Measurements from ENCODE around the gene ZNF213.

The ZNF213 gene

DNA sequence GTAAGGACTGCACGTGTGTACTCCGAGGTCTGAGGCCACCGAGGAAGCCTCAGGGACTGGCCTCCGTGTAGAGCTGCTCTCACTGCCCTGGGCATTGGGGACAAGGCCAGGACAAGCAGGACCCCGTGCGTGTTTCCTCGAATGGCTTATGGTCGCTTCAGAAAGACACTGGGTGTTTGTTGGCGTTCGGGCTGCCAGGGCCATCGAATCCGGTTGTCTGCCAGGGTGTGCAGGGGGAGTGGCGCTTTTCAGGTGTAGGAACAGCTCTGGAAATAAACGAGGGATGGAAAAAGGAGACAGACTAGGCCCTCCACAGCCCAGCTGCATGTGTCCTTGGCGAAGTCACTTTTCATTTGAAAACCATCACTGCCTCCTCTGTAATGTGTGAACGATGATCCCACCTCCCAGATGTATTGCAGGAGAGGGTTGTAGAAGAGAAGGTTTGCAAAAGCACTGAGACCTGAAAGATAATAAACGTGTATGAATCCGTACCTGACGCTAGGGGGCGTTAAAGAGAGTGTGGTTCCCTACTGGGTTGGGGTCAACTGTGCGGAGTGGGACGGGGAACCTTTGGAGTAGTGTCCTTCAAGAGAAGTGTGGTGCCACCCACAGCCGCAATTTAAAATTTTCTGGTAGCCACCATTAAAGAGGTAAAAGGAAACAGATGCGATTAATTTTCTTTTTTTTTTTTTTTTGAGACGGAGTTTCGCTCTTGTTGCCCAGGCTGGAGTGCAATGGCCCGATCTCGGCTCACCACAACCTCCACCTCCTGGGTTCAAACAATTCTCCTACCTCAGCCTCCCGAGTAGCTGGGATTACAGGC, 33.6 kb upstream of the ZNF213 start:
- DNase-seq (ENCODE audit: low spot score), result peak; percentile 66

GRCh38 chr16:3101841-3102470, 32.9 kb upstream of the ZNF213 start:
- DNase-seq (ENCODE audit: low spot score), result peak; percentile 38

DNA sequence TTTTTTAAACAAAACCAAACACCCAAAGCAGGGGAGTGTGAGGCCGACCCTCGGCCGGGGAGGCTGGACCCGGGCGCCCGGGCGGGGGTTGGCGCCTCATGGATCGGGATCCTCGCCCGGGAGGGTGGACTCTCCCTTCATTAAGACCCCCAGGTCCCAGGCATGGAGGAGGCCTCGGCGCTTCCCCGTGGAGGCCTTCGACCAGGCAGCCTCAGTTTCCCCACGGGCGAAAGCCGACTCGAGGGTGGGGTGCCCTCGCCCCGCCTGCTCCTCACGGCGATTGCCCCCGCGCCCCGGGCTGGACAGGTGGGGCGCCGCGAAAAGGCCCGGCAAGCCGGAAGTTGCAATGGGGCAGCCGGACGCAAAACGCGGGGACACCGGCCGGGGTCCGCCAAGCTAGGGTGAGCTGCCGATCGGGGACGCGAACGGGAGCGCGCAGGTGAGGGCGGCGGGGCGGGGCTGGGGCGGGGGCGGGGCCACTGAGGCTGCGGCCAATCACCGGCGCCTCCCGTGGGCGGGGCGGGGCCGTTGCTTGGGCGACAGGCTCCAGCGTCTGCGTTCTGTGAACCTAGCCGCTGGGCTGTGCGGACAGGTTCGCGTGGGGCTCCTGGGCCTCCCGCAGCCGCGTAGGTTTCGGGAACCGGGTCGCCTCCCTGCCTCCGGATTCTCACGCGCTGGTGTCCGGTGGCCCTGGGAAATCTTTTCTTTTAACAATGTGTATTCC, 28.5 kb upstream of the ZNF213 start:
- DNase-seq (ENCODE audit: low spot score), result peak; percentile 88

- no peak for DNase-seq (ENCODE audit: low spot score)
Observed at GRCh38 chr16:3112058-3112880, 22.6 kb upstream of the ZNF213 start, which contains the start of gene ZNF205. TSS of gene ZNF205 (plus strand) at chr16:3112586. CDS start at chr16:3113431, 845 bp downstream.

GRCh38 chr16:3112881-3113574, 21.8 kb upstream of the ZNF213 start:
- no peak for DNase-seq (ENCODE audit: low spot score)

- no peak for DNase-seq (ENCODE audit: low spot score)
Observed at GRCh38 chr16:3113765-3114479, 20.9 kb upstream of the ZNF213 start.

DNA sequence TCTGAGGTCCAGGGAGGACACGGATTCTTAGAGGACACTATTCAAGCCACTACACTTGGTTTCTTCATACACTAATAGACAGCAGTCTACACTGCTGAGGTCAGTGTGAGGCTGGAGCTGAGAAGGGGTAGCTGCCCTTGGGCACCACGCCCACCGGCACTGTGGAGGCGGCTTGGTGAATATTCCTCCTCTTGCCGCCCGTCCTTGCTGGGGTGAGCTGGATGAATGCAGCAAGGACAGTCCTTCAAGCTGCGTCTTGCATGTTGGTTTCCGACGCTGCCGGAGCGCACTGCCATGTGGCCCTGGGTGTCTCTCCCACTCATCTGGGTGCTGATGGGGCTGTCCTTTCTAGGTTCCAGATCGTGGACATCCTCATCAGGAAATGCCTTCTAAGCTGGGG, 19.8 kb upstream of the ZNF213 start:
- DNase-seq (ENCODE audit: low spot score), result no peak

DNA sequence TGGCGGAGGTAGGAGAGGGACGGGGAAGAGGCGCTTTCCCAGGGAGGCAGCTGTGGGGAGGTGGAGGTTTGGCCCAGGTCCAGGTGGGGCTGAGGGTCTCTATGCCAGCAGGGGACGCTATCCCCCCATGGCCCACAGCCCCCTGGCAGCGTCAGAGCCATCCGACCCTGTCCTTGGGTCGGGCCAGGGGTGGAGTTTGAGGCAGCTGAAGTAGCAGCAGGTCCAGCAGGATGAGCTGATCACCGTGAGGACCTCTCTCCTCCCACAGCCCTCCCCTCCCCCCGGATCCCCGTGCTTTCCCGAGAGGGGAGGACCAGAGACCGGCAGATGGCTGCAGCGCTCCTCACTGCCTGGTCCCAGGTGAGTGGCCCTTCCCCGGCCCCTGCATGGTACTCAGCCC, 19.3 kb upstream of the ZNF213 start:
- DNase-seq (ENCODE audit: low spot score), result no peak

GRCh38 chr16:3118204-3118790, 16.5 kb upstream of the ZNF213 start:
- DNase-seq (ENCODE audit: low spot score), result no peak

DNA sequence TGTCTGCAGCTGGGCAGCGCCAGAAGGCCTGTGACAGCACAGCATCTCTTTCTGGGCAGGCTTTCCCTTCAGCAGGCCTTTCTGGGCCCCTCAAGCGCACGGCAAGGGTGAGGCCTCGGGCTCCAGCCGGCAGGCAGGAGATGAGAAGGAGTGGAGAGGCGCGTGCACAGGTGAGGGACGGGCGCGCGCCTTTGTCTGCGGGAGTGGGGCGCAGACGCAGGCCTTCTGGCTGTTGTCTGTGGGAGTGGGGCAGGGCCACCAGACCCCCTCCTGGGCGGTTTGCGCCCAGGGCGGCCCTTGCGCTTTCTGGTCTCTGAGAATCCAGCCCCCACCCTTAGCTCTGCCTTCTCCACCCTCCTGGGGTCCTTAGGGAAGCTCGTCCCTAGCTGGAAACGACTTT, 16.0 kb upstream of the ZNF213 start:
- no peak for DNase-seq (ENCODE audit: low spot score)

DNA sequence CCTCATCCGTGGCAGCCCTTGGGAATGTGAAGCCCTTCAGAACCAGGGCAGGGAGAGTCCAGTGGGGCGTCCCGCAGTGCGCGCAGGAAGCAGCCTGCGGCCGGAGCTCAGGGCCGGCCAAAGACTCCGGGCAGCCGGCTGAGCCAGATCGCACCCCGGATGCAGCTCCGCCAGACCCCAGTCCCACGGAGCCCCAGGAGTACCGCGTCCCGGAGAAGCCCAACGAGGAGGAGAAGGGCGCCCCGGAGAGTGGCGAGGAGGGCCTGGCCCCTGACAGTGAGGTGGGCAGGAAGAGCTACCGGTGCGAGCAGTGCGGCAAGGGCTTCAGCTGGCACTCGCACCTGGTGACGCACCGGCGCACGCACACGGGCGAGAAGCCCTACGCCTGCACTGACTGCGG, 15.5 kb upstream of the ZNF213 start:
- DNase-seq (ENCODE audit: low spot score), result no peak

- DNase-seq (ENCODE audit: low spot score), result no peak
Observed at GRCh38 chr16:3119701-3120408, 15.0 kb upstream of the ZNF213 start.

- DNase-seq (ENCODE audit: low spot score), result no peak
Observed at GRCh38 chr16:3120435-3120834, 14.4 kb upstream of the ZNF213 start.

- no peak for DNase-seq (ENCODE audit: low spot score)
Observed at GRCh38 chr16:3121851-3122467, 12.9 kb upstream of the ZNF213 start.

GRCh38 chr16:3122926-3123570, 11.8 kb upstream of the ZNF213 start:
- no peak for DNase-seq (ENCODE audit: low spot score)

DNA sequence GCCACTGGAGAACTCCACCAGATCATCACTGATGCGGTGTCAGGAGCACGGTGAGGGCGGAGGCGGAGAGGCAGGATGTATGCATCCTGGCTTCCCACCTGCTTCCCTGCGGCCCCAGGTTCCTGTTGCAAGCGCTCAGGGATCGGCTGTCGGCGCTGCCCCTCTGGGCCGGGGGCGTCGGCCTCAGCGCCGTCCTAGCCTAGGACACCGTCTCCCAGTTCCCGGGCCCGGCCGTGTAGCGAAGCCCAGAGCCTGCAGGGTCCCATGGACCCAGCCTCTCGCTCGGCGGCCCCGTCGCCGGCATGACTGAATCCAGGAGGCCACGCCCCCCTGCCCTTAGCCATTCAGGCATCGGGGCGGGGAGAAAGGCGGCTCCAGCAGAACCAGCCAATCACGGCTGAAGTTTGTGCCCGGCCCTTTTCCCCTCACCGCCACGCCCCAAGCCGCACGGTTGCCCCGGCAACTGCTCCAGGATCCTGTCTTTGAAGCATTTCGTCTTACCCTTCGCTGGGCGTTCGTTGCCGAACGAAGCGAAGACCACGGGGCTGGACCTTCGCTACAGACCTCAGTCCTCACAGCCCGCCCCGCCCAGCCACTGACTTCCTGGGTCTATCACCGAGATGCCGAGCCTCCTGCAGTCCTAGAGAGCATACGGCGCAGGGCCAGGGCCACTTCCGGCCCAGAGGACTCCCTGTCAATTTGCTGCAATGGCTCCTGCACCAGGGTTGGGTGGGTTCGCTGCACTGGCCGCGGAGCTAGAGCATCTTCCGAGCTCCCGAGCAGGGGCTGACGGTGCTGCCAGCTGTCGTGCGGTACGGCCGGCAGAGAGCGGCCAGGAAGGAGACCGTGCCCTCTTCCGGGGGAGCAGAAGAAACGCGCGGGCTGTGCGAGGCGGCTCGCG, 10.6 kb upstream of the ZNF213 start:
- DNase-seq (ENCODE audit: low spot score), result peak; percentile 95

GRCh38 chr16:3127745-3128144, 7.1 kb upstream of the ZNF213 start:
- no peak for DNase-seq (ENCODE audit: low spot score)

Data from CD4-positive, alpha-beta T cell treated with Interleukin-15 for 4 hours (primary cell).